Measurements from ENCODE around the gene MDH2.

GRCh38 chr7:76051840-76052239 lies 3.9 kb downstream of the MDH2 start:
- no peak for TF ChIP-seq CTCF (conservative IDR thresholded peaks at IDR 0.05; ENCODE audit: low read depth, low read length)
- no peak for TF ChIP-seq POLR2A (IDR thresholded peaks at IDR 0.05; ENCODE audit: low read depth, low read length)
